H1 (cell line): ENCODE measurements around the gene LCN10. TPM values are rescaled to one million over a fixed set of nuclear protein-coding genes. Genes with fewer than 3 reads are reported as not detected.

Experiments used
- CTCF ChIA-PET: fragments of 300-600 bp; sonication (Branson Sonifier 250); formaldehyde crosslinking; loops from one replicate; lab custom pipeline; 2021; ENCODE audit not compliant: partially characterized antibody; lab: Charles Lee
- POLR2A ChIA-PET: fragments of 300-600 bp; sonication (Branson Sonifier 250); formaldehyde crosslinking; loops from one replicate; lab custom pipeline; 2021; ENCODE audit warnings: inconsistent platforms; ENCODE audit not compliant: partially characterized antibody; lab: Charles Lee
- DNase-seq, 2 experiments: peaks; one replicate each; pipeline versions ENCODE4 v3.0.0 to v3.0.0-alpha.2; 2010 to 2022; ENCODE audit warnings: low spot score in 2 of 2, low read depth in 1 of 2, mixed read lengths in 1 of 2
- FAIRE-seq: peaks from 2 replicates; lab custom pipeline; 2011; peaks lifted over from hg19 to GRCh38; lab: Jason Lieb, UNC
- H2AFZ ChIP-seq: 2 replicates; pipeline ENCODE4 v1.8.1; 2012; ENCODE audit warnings: low read length, inconsistent platforms
- H2AK5ac ChIP-seq: 2 replicates; pipeline ENCODE4 v1.6.1; 2013; ENCODE audit warnings: low read depth, low read length
- H2BK120ac ChIP-seq: replicated peaks from 2 replicates; pipeline ENCODE3; 2013; ENCODE audit warnings: low read depth, low read length, inconsistent platforms
- H2BK12ac ChIP-seq: 2 replicates; pipeline ENCODE4 v1.6.1; 2013; ENCODE audit warnings: low read depth, low read length
- H2BK15ac ChIP-seq: 2 replicates; pipeline ENCODE4 v1.6.1; 2013; ENCODE audit warnings: low read length
- H2BK20ac ChIP-seq: 2 replicates; pipeline ENCODE4 v1.6.1; 2013; ENCODE audit warnings: low read length
- H2BK5ac ChIP-seq: 2 replicates; pipeline ENCODE4 v1.6.1; 2013; ENCODE audit warnings: low read depth, low read length
- H3K14ac ChIP-seq: 2 replicates; pipeline ENCODE4 v1.6.1; 2013; ENCODE audit warnings: inconsistent platforms; ENCODE audit not compliant: insufficient read length
- H3K18ac ChIP-seq: 2 replicates; pipeline ENCODE4 v1.6.1; 2013; ENCODE audit warnings: low read length; ENCODE audit errors: extremely low read depth
- H3K23ac ChIP-seq: 2 replicates; pipeline ENCODE4 v1.6.1; 2013; ENCODE audit warnings: inconsistent platforms; ENCODE audit not compliant: insufficient read length
- H3K23me2 ChIP-seq: 2 replicates; pipeline ENCODE4 v1.6.1; 2013; ENCODE audit warnings: low read depth, low read length
- H3K27ac ChIP-seq: 2 replicates; pipeline ENCODE4 v1.6.1; 2011; ENCODE audit warnings: low read depth, low read length, inconsistent platforms
- H3K27me3 ChIP-seq, 4 experiments: replicated peaks in 1 of 4; 1 replicate in 1 of 4; 2 replicates in 3 of 4; pipeline versions ENCODE4 v1.6.1 to v1.8.1; 2011 to 2013; ENCODE audit warnings: low read length in 3 of 4, mild to moderate bottlenecking in 3 of 4, inconsistent platforms in 2 of 4, mixed read lengths in 2 of 4, moderate library complexity in 1 of 4; ENCODE audit not compliant: control insufficient read depth in 3 of 4, insufficient read depth in 3 of 4; ENCODE audit errors: extremely low read depth in 1 of 4
- H3K36me3 ChIP-seq, 4 experiments: 2 replicates each; pipeline versions ENCODE4 v1.6.1 to v1.8.1; 2011 to 2013; ENCODE audit warnings: mild to moderate bottlenecking in 4 of 4, low read length in 3 of 4, moderate library complexity in 2 of 4, control low read depth in 1 of 4, inconsistent platforms in 1 of 4; ENCODE audit not compliant: insufficient read depth in 4 of 4, control insufficient read depth in 2 of 4
- H3K4ac ChIP-seq: replicated peaks from 2 replicates; pipeline ENCODE3; 2013; ENCODE audit warnings: low read length, low read depth, mixed read lengths, inconsistent platforms; ENCODE audit not compliant: insufficient read length
- H3K4me1 ChIP-seq, 4 experiments: replicated peaks in 1 of 4; 1 replicate in 1 of 4; 2 replicates in 3 of 4; pipeline versions ENCODE4 v1.6.1 to v1.8.1; 2011 to 2013; ENCODE audit warnings: low read length in 3 of 4, inconsistent platforms in 2 of 4, mixed read lengths in 1 of 4; ENCODE audit not compliant: insufficient read depth in 4 of 4, control insufficient read depth in 3 of 4
- H3K4me2 ChIP-seq, 2 experiments: 2 replicates each; pipeline versions ENCODE4 v1.6.1 to v1.8.1; 2011 to 2013; ENCODE audit warnings: low read depth in 2 of 2, low read length in 2 of 2, control low read depth in 1 of 2, inconsistent platforms in 1 of 2, mild to moderate bottlenecking in 1 of 2; ENCODE audit not compliant: insufficient read depth in 1 of 2
- H3K4me3 ChIP-seq, 4 experiments: fragments of 200-600, 300-600 bp in 1 of 4; sonication (generic), shearing (Covaris generic), sonication (Bioruptor Twin) in 1 of 4; 2 replicates each; pipeline versions ENCODE4 v1.5.1 to v1.8.1; 2011 to 2016; ENCODE audit warnings: low read length in 4 of 4, low read depth in 3 of 4, control low read depth in 2 of 4, inconsistent platforms in 2 of 4, mild to moderate bottlenecking in 2 of 4, mixed read lengths in 1 of 4, moderate library complexity in 1 of 4; ENCODE audit not compliant: insufficient read depth in 2 of 4; ENCODE audit errors: extremely low read depth in 1 of 4
- H3K56ac ChIP-seq: replicated peaks from 2 replicates; pipeline ENCODE3; 2013; ENCODE audit warnings: low read depth, mild to moderate bottlenecking, mixed read lengths, low read length, inconsistent platforms; ENCODE audit not compliant: insufficient read length
- H3K79me1 ChIP-seq: 2 replicates; pipeline ENCODE4 v1.6.1; 2013; ENCODE audit warnings: low read depth, low read length, control low read depth
- H3K79me2 ChIP-seq, 2 experiments: 2 replicates each; pipeline versions ENCODE4 v1.6.1 to v1.8.1; 2012 to 2013; ENCODE audit warnings: low read length in 2 of 2, mild to moderate bottlenecking in 2 of 2, inconsistent platforms in 1 of 2; ENCODE audit not compliant: insufficient read depth in 2 of 2, control insufficient read depth in 1 of 2
- H3K9ac ChIP-seq, 4 experiments: replicated peaks in 1 of 4; 1 replicate in 1 of 4; 2 replicates in 3 of 4; pipeline versions ENCODE4 v1.6.1 to v1.8.1; 2011 to 2013; ENCODE audit warnings: low read depth in 3 of 4, low read length in 3 of 4, control low read depth in 2 of 4, mild to moderate bottlenecking in 2 of 4, moderate library complexity in 2 of 4, inconsistent platforms in 1 of 4; ENCODE audit errors: extremely low read depth in 1 of 4
- H3K9me3 ChIP-seq, 2 experiments: 2 replicates each; pipeline versions ENCODE4 v1.6.1 to v1.8.1; 2012 to 2013; ENCODE audit warnings: mild to moderate bottlenecking in 2 of 2, moderate library complexity in 2 of 2, control low read depth in 1 of 2, inconsistent platforms in 1 of 2, low read depth in 1 of 2, low read length in 1 of 2, mixed read lengths in 1 of 2; ENCODE audit not compliant: insufficient read depth in 2 of 2
- H4K20me1 ChIP-seq, 2 experiments: replicated peaks in 1 of 2; 2 replicates each; pipeline versions ENCODE3 to v1.8.1; 2011 to 2013; ENCODE audit warnings: inconsistent platforms in 2 of 2, low read length in 2 of 2, mild to moderate bottlenecking in 1 of 2; ENCODE audit not compliant: insufficient read depth in 2 of 2, control insufficient read depth in 1 of 2
- H4K5ac ChIP-seq: 2 replicates; pipeline ENCODE4 v1.6.1; 2013; ENCODE audit warnings: low read length, low read depth, mixed read lengths, inconsistent platforms; ENCODE audit not compliant: insufficient read length
- H4K8ac ChIP-seq: 2 replicates; pipeline ENCODE4 v1.8.0; 2013; ENCODE audit warnings: mild to moderate bottlenecking, moderate library complexity, low read length, inconsistent platforms; ENCODE audit not compliant: insufficient read depth; ENCODE audit errors: extremely low read depth
- H4K91ac ChIP-seq: replicated peaks from 2 replicates; pipeline ENCODE3; 2013; ENCODE audit warnings: low read length, mixed read lengths, inconsistent platforms; ENCODE audit not compliant: insufficient read length
- ATF3 ChIP-seq: IDR thresholded peaks from 2 replicates; pipeline ENCODE4 v1.6.1; 2011; ENCODE audit warnings: low read depth, mild to moderate bottlenecking, low read length; ENCODE audit not compliant: insufficient read depth
- BACH1 ChIP-seq: IDR thresholded peaks from 2 replicates; pipeline ENCODE4 v1.6.1; 2012; ENCODE audit warnings: low read length, improper control_type of control experiment
- BCL11A ChIP-seq, 2 experiments: IDR thresholded peaks; one replicate each; pipeline ENCODE4 v1.6.1; 2011; ENCODE audit warnings: low read depth in 2 of 2, low read length in 2 of 2, mild to moderate bottlenecking in 2 of 2
- E2F6 ChIP-seq: IDR thresholded peaks from 2 replicates; pipeline ENCODE4 v1.6.1; 2012; ENCODE audit warnings: inconsistent platforms
- FOSL1 ChIP-seq: IDR thresholded peaks from 2 replicates; pipeline ENCODE4 v1.6.1; 2011; ENCODE audit warnings: mild to moderate bottlenecking, low read depth, low read length, moderate library complexity; ENCODE audit not compliant: insufficient read depth
- JUND ChIP-seq: IDR thresholded peaks from 2 replicates; pipeline ENCODE4 v1.6.1; 2011; ENCODE audit warnings: mild to moderate bottlenecking, improper control_type of control experiment, low read length
- KDM5A ChIP-seq: fragments of 200-600 bp; IDR thresholded peaks from 2 replicates; pipeline ENCODE4 v1.7.1; 2012; ENCODE audit warnings: mild to moderate bottlenecking, low read length, inconsistent platforms, mixed read lengths
- RXRA ChIP-seq: IDR thresholded peaks from 2 replicates; pipeline ENCODE4 v1.6.1; 2011; ENCODE audit warnings: low read depth, mild to moderate bottlenecking, low read length, moderate library complexity; ENCODE audit not compliant: insufficient read depth
- SIRT6 ChIP-seq: IDR thresholded peaks from one replicate; pipeline ENCODE4 v1.7.1; 2012; ENCODE audit warnings: low read length, inconsistent platforms
- SP4 ChIP-seq: IDR thresholded peaks from 2 replicates; pipeline ENCODE4 v1.6.1; 2012; ENCODE audit warnings: low read length, inconsistent platforms
- ZNF274 ChIP-seq: IDR thresholded peaks from 2 replicates; pipeline ENCODE4 v1.7.0; 2012; ENCODE audit warnings: low read length, borderline replicate concordance; ENCODE audit errors: extremely low read depth
- WGBS, 2 experiments: shearing (Covaris generic) in 1 of 2; methylation state at CpG; one replicate each; pipeline versions ENCODE4 v1.1.6 to v1.1.7; 2013 to 2015; ENCODE audit warnings: low lambda C conversion rate in 2 of 2, mixed read lengths in 2 of 2, inconsistent platforms in 1 of 2, low coverage in 1 of 2, missing lambda C conversion rate in 1 of 2; ENCODE audit not compliant: insufficient replicate concordance in 2 of 2, insufficient coverage in 1 of 2, insufficient read length in 1 of 2; ENCODE audit errors: extremely low coverage in 1 of 2, missing lambda C conversion rate in 1 of 2; 5-methylcytosine and 5-hydroxymethylcytosine counted together
- polyA plus RNA-seq, 7 experiments: library from polyadenylated mRNA; depleted of rRNA in 3 of 7; stranded (reverse) in 5 of 7; unstranded in 2 of 7; fragments of >200 nt in 5 of 7; fragments of 200-250 nt in 2 of 7; gene quantifications; 1 replicate in 5 of 7; 2 replicates in 1 of 7; 4 replicates in 1 of 7; pipeline versions ENCODE4 v1.2.1 to v1.2.3, GENCODE V29; 2011 to 2013; ENCODE audit warnings: missing spikeins in 2 of 7, mixed read lengths in 2 of 7
- total RNA-seq: library from RNA; stranded (reverse); fragmentation: NEBNext Ultra II Directional; extraction: Animal tissue kit (Norgen Biotek cat#: 25700); gene quantifications from 2 replicates; pipeline ENCODE4 v1.2.1, GENCODE V29; 2021

LCN10 gene
- total and polyA plus RNA-seq, 2 of the 8 experiments (the other 6 are each of a cell fraction or from before 2014, with no cell fraction given), result 2.6 to 2.8 TPM

- H2BK15ac ChIP-seq, result no peak overlapping the region
- no peaks in the 10 kb centered on the region for H3K79me1 ChIP-seq
- no peak overlapping the region for H2AFZ ChIP-seq
- TF ChIP-seq E2F6 (no peak), JUND (no peak), ATF3 (no peak), SIRT6 (no peak), FOSL1 (no peak), ZNF274 (no peak), KDM5A (no peak), BACH1 (no peak), RXRA (no peak), BCL11A (IDR thresholded peaks at IDR 0.05; ENCODE audit: low read depth in 2 of 2, low read length in 2 of 2) (no peak), SP4 (no peak)
- H3K9me3 ChIP-seq, result no peaks in the 10 kb centered on the region
- no peak overlapping the region for H4K5ac ChIP-seq
- H3K4me2 ChIP-seq, result no peak overlapping the region
- no peak overlapping the region for H3K23ac ChIP-seq
- no peaks in the 10 kb centered on the region for H3K27me3 ChIP-seq
- no peak overlapping the region for H2BK20ac ChIP-seq
- no peak overlapping the region for H4K8ac ChIP-seq
- no peak overlapping the region for H2BK5ac ChIP-seq
- H2BK12ac ChIP-seq, result no peak overlapping the region
- no peaks in the 10 kb centered on the region for H4K20me1 ChIP-seq
- peaks cover 0 to 3% (median under 1%) of the 10 kb centered on the region in 4 experiments; a peak in 2 of 7 replicates for H3K4me1 ChIP-seq
- no peak overlapping the region for H2AK5ac ChIP-seq
- no peak overlapping the region for H4K91ac ChIP-seq
- H3K4ac ChIP-seq, result no peak overlapping the region
- no peak overlapping the region for H3K56ac ChIP-seq
- no peaks in the 10 kb centered on the region; the same call in 1 of the 2 replicates for H3K23me2 ChIP-seq
- ChIA-PET POLR2A (no interaction called here), CTCF (interaction anchor here (0.6 to 4.3 kb wide), 12 partner anchors 10 to 250 kb away, joined by 3 to 37 read pairs (median 5); partner anchors contain the start of genes AJM1 and LCN8)
- no peak overlapping the region for H3K4me3 ChIP-seq
- H3K27ac ChIP-seq, result no peak overlapping the region
- DNase-seq (no peak), FAIRE-seq (no peak)
- no peak overlapping the region for H2BK120ac ChIP-seq
- no peak overlapping the region for H3K14ac ChIP-seq
- 90% methylated on average over 10 of the region's 10 CpGs; no CpG with 5 or more reads in 1 of the 2 experiments for WGBS, 2 experiments
- H3K79me2 ChIP-seq, result no peaks in the 10 kb centered on the region
- H3K36me3 ChIP-seq, result no peaks in the 10 kb centered on the region
- H3K18ac ChIP-seq, result no peak overlapping the region
- H3K9ac ChIP-seq, result no peak overlapping the region
Measured at GRCh38 chr9:136786451-136786850, 43.7 kb upstream of the LCN10 start.
